ENCODE results near the gene G6PC1.
"Not testable (repeated sequence)": the region's sequence is repeated elsewhere in the genome, so short reads cannot be mapped to it uniquely, and the experiment has no call there.

G6PC1 gene

GRCh38 chr17:42885806-42886205 lies 14.8 kb upstream of the G6PC1 start:
- H3K27ac ChIP-seq (ENCODE audit: insufficient read depth, low read length, poor library complexity, severe bottlenecking); H3K4me3 ChIP-seq (ENCODE audit: insufficient read depth, low read depth, low read length, poor library complexity, severe bottlenecking); H3K36me3 ChIP-seq (ENCODE audit: control insufficient read depth, insufficient read depth, low read length); DNase-seq; H3K9me3 ChIP-seq (ENCODE audit: control insufficient read depth, low read length); H3K27me3 ChIP-seq (replicated peaks; ENCODE audit: control insufficient read depth, insufficient read depth, low read length, poor library complexity, severe bottlenecking); H3K4me1 ChIP-seq (ENCODE audit: control insufficient read depth, insufficient read depth, low read length, poor library complexity, severe bottlenecking): not testable (repeated sequence)

GRCh38 chr17:42886283-42887176 lies 14.1 kb upstream of the G6PC1 start:
- Histone ChIP-seq H3K27me3 (replicated peaks; ENCODE audit: control insufficient read depth, insufficient read depth, low read length, poor library complexity, severe bottlenecking) (no peaks in the 10 kb centered on the region), H3K27ac (ENCODE audit: insufficient read depth, low read length, poor library complexity, severe bottlenecking) (no peak overlapping the region), H3K4me1 (ENCODE audit: control insufficient read depth, insufficient read depth, low read length, poor library complexity, severe bottlenecking) (no peaks in the 10 kb centered on the region), H3K36me3 (ENCODE audit: control insufficient read depth, insufficient read depth, low read length) (no peaks in the 10 kb centered on the region), H3K4me3 (ENCODE audit: insufficient read depth, low read depth, low read length, poor library complexity, severe bottlenecking) (no peak overlapping the region), H3K9me3 (ENCODE audit: control insufficient read depth, low read length) (no peaks in the 10 kb centered on the region)
- no peak for DNase-seq

- Histone ChIP-seq H3K27ac (ENCODE audit: insufficient read depth, low read length, poor library complexity, severe bottlenecking) (no peak overlapping the region), H3K36me3 (ENCODE audit: control insufficient read depth, insufficient read depth, low read length) (no peaks in the 10 kb centered on the region), H3K27me3 (replicated peaks; ENCODE audit: control insufficient read depth, insufficient read depth, low read length, poor library complexity, severe bottlenecking) (no peaks in the 10 kb centered on the region), H3K4me1 (ENCODE audit: control insufficient read depth, insufficient read depth, low read length, poor library complexity, severe bottlenecking) (no peaks in the 10 kb centered on the region), H3K4me3 (ENCODE audit: insufficient read depth, low read depth, low read length, poor library complexity, severe bottlenecking) (no peak overlapping the region), H3K9me3 (ENCODE audit: control insufficient read depth, low read length) (no peaks in the 10 kb centered on the region)
- no peak for DNase-seq
Observed at GRCh38 chr17:42889809-42890208, 10.8 kb upstream of the G6PC1 start.

- no peaks in the 10 kb centered on the region for H3K4me1 ChIP-seq (ENCODE audit: control insufficient read depth, insufficient read depth, low read length, poor library complexity, severe bottlenecking)
- no peak overlapping the region for H3K27ac ChIP-seq (ENCODE audit: insufficient read depth, low read length, poor library complexity, severe bottlenecking)
- no peaks in the 10 kb centered on the region for H3K9me3 ChIP-seq (ENCODE audit: control insufficient read depth, low read length)
- no peaks in the 10 kb centered on the region for H3K27me3 ChIP-seq (replicated peaks; ENCODE audit: control insufficient read depth, insufficient read depth, low read length, poor library complexity, severe bottlenecking)
- DNase-seq: no peak
- no peak overlapping the region for H3K4me3 ChIP-seq (ENCODE audit: insufficient read depth, low read depth, low read length, poor library complexity, severe bottlenecking)
- H3K36me3 ChIP-seq (ENCODE audit: control insufficient read depth, insufficient read depth, low read length): no peaks in the 10 kb centered on the region
Observed at GRCh38 chr17:42891539-42892152, 9.0 kb upstream of the G6PC1 start.

- H3K4me3 ChIP-seq (ENCODE audit: insufficient read depth, low read depth, low read length, poor library complexity, severe bottlenecking): no peak overlapping the region
- H3K9me3 ChIP-seq (ENCODE audit: control insufficient read depth, low read length): no peaks in the 10 kb centered on the region
- no peaks in the 10 kb centered on the region for H3K4me1 ChIP-seq (ENCODE audit: control insufficient read depth, insufficient read depth, low read length, poor library complexity, severe bottlenecking)
- no peak overlapping the region for H3K27ac ChIP-seq (ENCODE audit: insufficient read depth, low read length, poor library complexity, severe bottlenecking)
- H3K27me3 ChIP-seq (replicated peaks; ENCODE audit: control insufficient read depth, insufficient read depth, low read length, poor library complexity, severe bottlenecking): no peaks in the 10 kb centered on the region
- H3K36me3 ChIP-seq (ENCODE audit: control insufficient read depth, insufficient read depth, low read length): no peaks in the 10 kb centered on the region
- no peak for DNase-seq
Observed at GRCh38 chr17:42893359-42893758, 7.2 kb upstream of the G6PC1 start.

- Histone ChIP-seq H3K36me3 (ENCODE audit: control insufficient read depth, insufficient read depth, low read length) (no peaks in the 10 kb centered on the region), H3K27ac (ENCODE audit: insufficient read depth, low read length, poor library complexity, severe bottlenecking) (no peak overlapping the region), H3K27me3 (replicated peaks; ENCODE audit: control insufficient read depth, insufficient read depth, low read length, poor library complexity, severe bottlenecking) (no peaks in the 10 kb centered on the region), H3K4me3 (ENCODE audit: insufficient read depth, low read depth, low read length, poor library complexity, severe bottlenecking) (no peak overlapping the region), H3K4me1 (ENCODE audit: control insufficient read depth, insufficient read depth, low read length, poor library complexity, severe bottlenecking) (no peaks in the 10 kb centered on the region), H3K9me3 (ENCODE audit: control insufficient read depth, low read length) (no peaks in the 10 kb centered on the region)
- no peak for DNase-seq
Observed at GRCh38 chr17:42894283-42895184, 6.1 kb upstream of the G6PC1 start.

GRCh38 chr17:42895185-42895555 lies 5.4 kb upstream of the G6PC1 start:
- no peak overlapping the region for H3K27ac ChIP-seq (ENCODE audit: insufficient read depth, low read length, poor library complexity, severe bottlenecking)
- no peaks in the 10 kb centered on the region for H3K27me3 ChIP-seq (replicated peaks; ENCODE audit: control insufficient read depth, insufficient read depth, low read length, poor library complexity, severe bottlenecking)
- H3K4me3 ChIP-seq (ENCODE audit: insufficient read depth, low read depth, low read length, poor library complexity, severe bottlenecking): no peak overlapping the region
- no peaks in the 10 kb centered on the region for H3K9me3 ChIP-seq (ENCODE audit: control insufficient read depth, low read length)
- H3K4me1 ChIP-seq (ENCODE audit: control insufficient read depth, insufficient read depth, low read length, poor library complexity, severe bottlenecking): no peaks in the 10 kb centered on the region
- no peaks in the 10 kb centered on the region for H3K36me3 ChIP-seq (ENCODE audit: control insufficient read depth, insufficient read depth, low read length)
- no peak for DNase-seq

- DNase-seq: no peak
- H3K9me3 ChIP-seq (ENCODE audit: control insufficient read depth, low read length): no peaks in the 10 kb centered on the region
- no peaks in the 10 kb centered on the region for H3K36me3 ChIP-seq (ENCODE audit: control insufficient read depth, insufficient read depth, low read length)
- H3K27ac ChIP-seq (ENCODE audit: insufficient read depth, low read length, poor library complexity, severe bottlenecking): no peak overlapping the region
- no peaks in the 10 kb centered on the region for H3K4me1 ChIP-seq (ENCODE audit: control insufficient read depth, insufficient read depth, low read length, poor library complexity, severe bottlenecking)
- no peak overlapping the region for H3K4me3 ChIP-seq (ENCODE audit: insufficient read depth, low read depth, low read length, poor library complexity, severe bottlenecking)
- H3K27me3 ChIP-seq (replicated peaks; ENCODE audit: control insufficient read depth, insufficient read depth, low read length, poor library complexity, severe bottlenecking): no peaks in the 10 kb centered on the region
Observed at GRCh38 chr17:42898147-42898811, 2.3 kb upstream of the G6PC1 start.

- H3K36me3 ChIP-seq (ENCODE audit: control insufficient read depth, insufficient read depth, low read length); H3K4me3 ChIP-seq (ENCODE audit: insufficient read depth, low read depth, low read length, poor library complexity, severe bottlenecking); H3K9me3 ChIP-seq (ENCODE audit: control insufficient read depth, low read length); DNase-seq; H3K27ac ChIP-seq (ENCODE audit: insufficient read depth, low read length, poor library complexity, severe bottlenecking); H3K4me1 ChIP-seq (ENCODE audit: control insufficient read depth, insufficient read depth, low read length, poor library complexity, severe bottlenecking); H3K27me3 ChIP-seq (replicated peaks; ENCODE audit: control insufficient read depth, insufficient read depth, low read length, poor library complexity, severe bottlenecking): not testable (repeated sequence)
Observed at GRCh38 chr17:42899981-42900380, 618 bp upstream of the G6PC1 start.

Data from effector memory CD4-positive, alpha-beta T cell (primary cell).